Skeletal muscle tissue (tissue), 4 donors: ENCODE results near the gene SUSD3. TPM values are rescaled to one million over a fixed set of nuclear protein-coding genes. Genes with fewer than 3 reads are reported as not detected.
"Not testable (repeated sequence)": the region's sequence is repeated elsewhere in the genome, so short reads cannot be mapped to it uniquely, and the experiment has no call there.

Experiments used
- H3K27ac ChIP-seq: one replicate; pipeline ENCODE4 v1.7.0; 2013; ENCODE audit warnings: mild to moderate bottlenecking, low read depth, low read length, inconsistent platforms
- H3K27me3 ChIP-seq, 3 donors: one replicate each; pipeline ENCODE4 v1.7.0; 2013; ENCODE audit warnings: low read length in 3 of 3; ENCODE audit not compliant: control insufficient read depth in 3 of 3, insufficient read depth in 3 of 3
- H3K36me3 ChIP-seq, 3 donors: one replicate each; pipeline ENCODE4 v1.7.0; 2013; ENCODE audit warnings: low read length in 3 of 3; ENCODE audit not compliant: control insufficient read depth in 3 of 3, insufficient read depth in 3 of 3
- H3K4me1 ChIP-seq, 3 donors: one replicate each; pipeline ENCODE4 v1.7.0; 2013; ENCODE audit warnings: low read length in 3 of 3, mild to moderate bottlenecking in 3 of 3; ENCODE audit not compliant: control insufficient read depth in 3 of 3, insufficient read depth in 3 of 3
- H3K4me3 ChIP-seq, 3 donors: one replicate each; pipeline ENCODE4 v1.7.0; 2013; ENCODE audit warnings: low read length in 3 of 3
- H3K9ac ChIP-seq, 3 donors: one replicate each; pipeline ENCODE4 v1.7.0; 2013; ENCODE audit warnings: low read length in 3 of 3, mild to moderate bottlenecking in 3 of 3, moderate library complexity in 2 of 3, low read depth in 1 of 3
- H3K9me3 ChIP-seq, 3 donors: one replicate each; pipeline ENCODE4 v1.7.0; 2013; ENCODE audit warnings: low read length in 3 of 3; ENCODE audit not compliant: control insufficient read depth in 3 of 3
- total RNA-seq: library from RNA; depleted of rRNA; stranded (reverse); fragments of >200 nt; gene quantifications from one replicate; pipeline ENCODE4 v1.2.3, GENCODE V29; 2014
- donor health status: Osteomylitis.

The SUSD3 gene
- total RNA-seq, result 2.6 TPM

DNA sequence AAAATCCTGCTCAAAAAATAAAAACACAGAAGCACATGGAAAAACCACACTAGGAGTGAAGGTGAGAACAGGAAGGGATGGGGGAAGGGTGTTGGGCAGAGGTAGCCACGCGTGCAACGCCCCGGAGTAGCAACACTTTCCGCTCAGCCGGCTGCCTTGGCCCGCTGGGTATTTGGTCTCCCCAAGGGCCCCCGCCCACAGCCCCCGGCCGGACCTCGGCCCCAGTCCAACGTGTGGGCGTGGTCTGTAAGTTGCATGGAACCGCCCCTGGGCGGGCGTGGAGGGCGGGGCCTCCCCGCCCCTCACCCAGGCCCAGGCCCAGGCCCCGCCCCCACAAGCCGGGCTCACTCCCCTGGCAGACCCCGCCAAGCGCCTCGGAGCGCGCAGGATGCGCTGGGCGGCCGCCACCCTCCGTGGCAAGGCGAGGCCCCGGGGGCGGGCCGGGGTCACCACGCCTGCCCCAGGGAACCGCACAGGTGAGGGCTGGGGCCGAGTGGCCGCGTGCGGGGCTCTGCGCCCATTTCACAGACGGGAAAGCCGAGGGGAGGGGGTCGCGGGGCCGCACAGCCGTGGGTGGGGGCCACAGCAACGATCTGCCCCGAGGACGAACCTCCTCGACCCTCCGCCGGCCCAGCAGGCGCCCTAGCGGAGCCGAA is at the start of gene SUSD3:
SUSD3 (plus strand) TSS at position 347 of the 656 bp plus-strand sequence; CDS start at position 389, 42 bp downstream.
- Histone ChIP-seq H3K27me3 (peaks cover 4 to 31% (median 19%) of the 10 kb centered on the region in 3 donors), H3K36me3 (no peaks in the 10 kb centered on the region), H3K4me1 (peaks cover 3 to 10% (median 7%) of the 10 kb centered on the region in 3 donors), H3K9me3 (no peaks in the 10 kb centered on the region), H3K27ac (no peak within 1 kb of the TSS), H3K9ac (no peak within 1 kb of the TSS), H3K4me3 (peak within 1 kb of the TSS; percentile 35 to 43 (median 38))

- H3K4me1 ChIP-seq, result no peaks in the 10 kb centered on the region
- no peak overlapping the region for H3K4me3 ChIP-seq
- peaks cover 0 to 4% (median 0%) of the 10 kb centered on the region in 3 donors for H3K27me3 ChIP-seq
- no peak overlapping the region for H3K9ac ChIP-seq
- H3K27ac ChIP-seq, result no peak overlapping the region
- H3K36me3 ChIP-seq, result no peaks in the 10 kb centered on the region
- H3K9me3 ChIP-seq, result no peaks in the 10 kb centered on the region
Observed at GRCh38 chr9:93009337-93010015, 49.0 kb upstream of the SUSD3 start.

- Histone ChIP-seq H3K36me3 (no peaks in the 10 kb centered on the region), H3K4me1 (no peaks in the 10 kb centered on the region), H3K9ac (no peak overlapping the region)
Observed at GRCh38 chr9:93010056-93010455, 48.4 kb upstream of the SUSD3 start.

DNA sequence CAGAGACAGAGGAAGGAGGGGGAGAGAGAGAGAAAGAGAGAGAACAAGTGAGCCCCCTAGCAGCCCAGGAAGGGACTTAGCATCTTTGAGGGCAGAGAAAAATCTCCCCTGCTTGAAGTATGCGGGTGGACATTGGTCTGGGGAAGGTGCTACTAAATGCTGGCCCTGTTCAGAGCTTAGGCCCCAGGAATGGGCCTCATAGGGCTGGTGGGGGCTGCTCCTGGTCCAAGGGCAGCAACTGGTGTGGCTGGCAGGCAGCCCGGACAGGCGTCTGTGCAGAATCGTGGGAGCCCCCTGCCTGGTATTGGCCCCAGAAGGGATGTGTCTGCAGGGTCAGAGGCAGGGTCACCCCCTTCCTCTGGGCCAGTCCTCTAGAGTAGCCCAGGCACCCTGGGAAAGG is 47.8 kb upstream of the SUSD3 start:
- Histone ChIP-seq H3K9ac (no peak overlapping the region), H3K9me3 (no peaks in the 10 kb centered on the region), H3K4me3 (no peak overlapping the region), H3K36me3 (peaks cover 0 to 1% (median 0%) of the 10 kb centered on the region in 3 donors), H3K27me3 (peaks cover 0 to 4% (median 0%) of the 10 kb centered on the region in 3 donors), H3K4me1 (no peaks in the 10 kb centered on the region), H3K27ac (no peak overlapping the region)

More at GRCh38 chr9:93010056-93010455, 48.4 kb upstream of the SUSD3 start:
- H3K4me3 ChIP-seq, result no peak overlapping the region
- peaks cover 0 to 4% (median 0%) of the 10 kb centered on the region in 3 donors for H3K27me3 ChIP-seq
- H3K27ac ChIP-seq, result no peak overlapping the region
- no peaks in the 10 kb centered on the region for H3K9me3 ChIP-seq

GRCh38 chr9:93011114-93011513 is 47.4 kb upstream of the SUSD3 start:
- Histone ChIP-seq H3K27ac (no peak overlapping the region), H3K27me3 (peaks cover 0 to 4% (median 0%) of the 10 kb centered on the region in 3 donors), H3K9me3 (no peaks in the 10 kb centered on the region), H3K4me1 (no peaks in the 10 kb centered on the region), H3K4me3 (no peak overlapping the region), H3K36me3 (peaks cover 0 to 3% (median 0%) of the 10 kb centered on the region in 3 donors), H3K9ac (no peak overlapping the region)

GRCh38 chr9:93012963-93013855 is 45.3 kb upstream of the SUSD3 start:
- Histone ChIP-seq H3K36me3 (peaks cover 0 to 3% (median 0%) of the 10 kb centered on the region in 3 donors), H3K9me3 (no peaks in the 10 kb centered on the region), H3K9ac (no peak overlapping the region), H3K4me3 (no peak overlapping the region), H3K4me1 (no peaks in the 10 kb centered on the region), H3K27me3 (peaks cover 0 to 4% (median 0%) of the 10 kb centered on the region in 3 donors), H3K27ac (no peak overlapping the region)

DNA sequence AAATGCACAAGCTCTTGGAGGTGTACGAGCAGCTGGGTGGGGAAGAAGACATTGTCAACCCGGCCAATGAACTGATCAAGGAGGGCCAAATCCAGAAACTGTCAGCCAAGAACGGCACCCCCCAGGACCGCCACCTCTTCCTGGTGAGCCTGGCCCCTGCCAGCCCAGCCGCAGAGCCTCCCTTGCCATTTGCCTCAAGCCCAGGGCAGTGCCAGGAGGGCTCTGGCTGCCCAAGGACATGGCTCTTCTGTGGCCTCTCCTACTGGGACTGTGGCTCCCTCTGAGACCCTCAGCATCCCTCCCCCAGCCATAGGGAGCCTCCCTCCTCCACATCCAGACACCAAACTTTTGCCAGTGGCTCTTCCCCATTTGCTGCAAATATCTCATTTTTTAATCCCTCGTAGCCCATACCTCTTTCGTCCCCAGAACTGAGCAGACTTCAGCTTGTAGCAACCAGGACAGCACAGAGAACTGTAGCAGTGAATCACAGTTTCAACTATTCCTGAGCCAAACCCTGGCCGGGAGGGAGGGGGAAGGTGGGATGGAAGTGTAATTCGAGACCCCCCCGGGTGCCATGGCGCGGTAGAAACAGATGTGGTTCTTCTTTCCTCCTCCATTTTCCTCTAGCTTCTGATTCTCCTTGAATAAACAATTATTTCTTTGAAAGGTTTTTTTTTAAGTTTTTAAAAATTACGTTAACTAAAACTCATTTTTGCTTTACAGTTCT is 44.5 kb upstream of the SUSD3 start:
- Histone ChIP-seq H3K4me3 (no peak overlapping the region), H3K9me3 (no peaks in the 10 kb centered on the region), H3K9ac (no peak overlapping the region), H3K36me3 (peaks cover 0 to 3% (median 0%) of the 10 kb centered on the region in 3 donors), H3K27ac (no peak overlapping the region), H3K27me3 (peaks cover 0 to 4% (median 0%) of the 10 kb centered on the region in 3 donors), H3K4me1 (no peaks in the 10 kb centered on the region)

DNA sequence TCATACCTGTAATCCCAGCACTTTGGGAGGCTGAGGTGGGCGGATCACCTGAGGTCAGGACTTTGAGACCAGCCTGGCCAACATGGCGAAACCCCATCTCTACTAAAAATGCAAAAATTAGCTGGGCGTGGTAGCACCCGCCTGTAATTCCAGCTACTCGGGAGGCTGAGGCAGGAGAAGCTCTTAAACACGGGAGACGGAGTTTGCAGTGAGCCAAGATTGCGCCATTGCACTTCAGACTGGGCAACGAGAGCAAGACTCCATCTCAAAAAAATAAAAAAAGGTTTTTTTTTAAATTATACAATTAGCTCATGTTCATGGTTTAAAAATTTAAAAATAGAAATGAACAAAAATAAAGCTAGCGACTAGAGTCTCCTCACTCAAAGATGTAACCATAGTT is 43.3 kb upstream of the SUSD3 start:
- not testable (repeated sequence) for H3K27ac ChIP-seq, H3K4me1 ChIP-seq, H3K9me3 ChIP-seq, H3K27me3 ChIP-seq, H3K4me3 ChIP-seq, H3K9ac ChIP-seq, H3K36me3 ChIP-seq

- Histone ChIP-seq H3K9me3 (no peaks in the 10 kb centered on the region), H3K36me3 (peaks cover 0 to 3% (median 0%) of the 10 kb centered on the region in 3 donors), H3K27me3 (no peaks in the 10 kb centered on the region), H3K4me3 (no peak overlapping the region), H3K27ac (no peak overlapping the region), H3K9ac (no peak overlapping the region), H3K4me1 (no peaks in the 10 kb centered on the region)
Observed at GRCh38 chr9:93017621-93018020, 40.9 kb upstream of the SUSD3 start.
